Tibial nerve (tissue), 3 donors: ENCODE measurements around the gene NAXE.

ENCODE experiments used
- CTCF ChIP-seq, 5 experiments: fragments of 200-600 bp in 3 of 5; fragments of 450-650 bp in 2 of 5; sonication (generic) in 3 of 5; IDR thresholded peaks; one replicate each; pipeline ENCODE4 v1.5.1; 2016 to 2019; ENCODE audit warnings: antibody characterized with exemption in 5 of 5, mild to moderate bottlenecking in 3 of 5, moderate library complexity in 2 of 5
- POLR2A ChIP-seq, 2 donors: fragments of 450-650 bp; IDR thresholded peaks; one replicate each; pipeline ENCODE4 v1.6.1; 2017; ENCODE audit warnings: antibody characterized with exemption in 2 of 2, mild to moderate bottlenecking in 2 of 2, moderate library complexity in 2 of 2

- TF ChIP-seq CTCF (IDR thresholded peaks at IDR 0.05), result no peak
- no peak for TF ChIP-seq POLR2A (IDR thresholded peaks at IDR 0.05)
These were observed 12.1 kb upstream of the NAXE start, which contains the start of gene TTC24 for GRCh38 chr1:156579472-156579871.
